Measurements from ENCODE around the gene GOLGA1. TPM values are rescaled to one million over a fixed set of nuclear protein-coding genes. Genes with fewer than 3 reads are reported as not detected.

The GOLGA1 gene
- total RNA-seq, 1 donor from 2014 or later, result 10.2 TPM

DNA sequence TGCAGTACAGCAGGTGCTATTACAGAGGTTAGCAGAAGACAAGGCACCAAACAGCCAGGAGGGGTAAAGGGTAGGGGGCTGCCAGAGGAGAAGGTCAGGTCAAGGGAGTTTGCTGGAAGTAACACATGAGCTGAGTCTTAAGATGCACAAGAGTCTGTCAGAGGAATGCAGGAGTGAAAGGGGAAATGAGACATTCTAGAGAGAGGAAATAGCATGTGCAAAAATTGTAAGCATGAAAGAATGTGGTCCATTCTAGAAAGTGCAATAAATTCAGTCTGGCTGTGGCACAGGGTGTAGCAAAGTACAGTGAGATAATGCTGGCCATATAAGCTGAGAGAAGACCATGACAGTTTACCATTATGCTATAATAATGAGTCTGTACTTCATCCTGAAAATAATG lies 6.6 kb downstream of the GOLGA1 start:
- Mint-ChIP-seq H3K27me3 (ENCODE audit: low read depth, unreplicated experiment) (no peaks in the 10 kb centered on the region), H3K4me3 (ENCODE audit: unreplicated experiment) (no peak overlapping the region), H3K36me3 (ENCODE audit: low read depth, unreplicated experiment) (no peaks in the 10 kb centered on the region), H3K27ac (ENCODE audit: unreplicated experiment) (peak overlapping the region; percentile 1), H3K4me1 (ENCODE audit: low read depth, unreplicated experiment) (peaks cover 7% of the 10 kb centered on the region), H3K9me3 (ENCODE audit: unreplicated experiment) (no peaks in the 10 kb centered on the region)
- Histone ChIP-seq H3K9ac (ENCODE audit: low read length) (no peak overlapping the region), H3K4me2 (ENCODE audit: low read length) (peak overlapping the region; percentile 44), H3K79me2 (ENCODE audit: insufficient read depth, low read length) (no peaks in the 10 kb centered on the region), H2AFZ (ENCODE audit: low read depth, low read length) (no peak overlapping the region), H3K36me3 (ENCODE audit: insufficient read depth, low read length) (peaks cover 20% of the 10 kb centered on the region), H3K27me3 (ENCODE audit: insufficient read depth, low read length) (no peaks in the 10 kb centered on the region), H4K20me1 (ENCODE audit: insufficient read depth, low read length) (no peaks in the 10 kb centered on the region), H3K4me1 (ENCODE audit: insufficient read depth, low read length) (no peaks in the 10 kb centered on the region), H3K9me3 (ENCODE audit: insufficient read depth, low read depth, low read length) (no peaks in the 10 kb centered on the region), H3K4me3 (ENCODE audit: insufficient read depth, low read depth, low read length) (no peak overlapping the region), H3K27ac (ENCODE audit: low read depth, low read length) (no peak overlapping the region)
- DNase-seq (ENCODE audit: low read depth) (peak; percentile 13), FAIRE-seq (peak; percentile 80)
- no peak for TF ChIP-seq EZH2 (IDR thresholded peaks at IDR 0.05; ENCODE audit: insufficient read depth, low read length)
- TF ChIP-seq, protein P1, sequence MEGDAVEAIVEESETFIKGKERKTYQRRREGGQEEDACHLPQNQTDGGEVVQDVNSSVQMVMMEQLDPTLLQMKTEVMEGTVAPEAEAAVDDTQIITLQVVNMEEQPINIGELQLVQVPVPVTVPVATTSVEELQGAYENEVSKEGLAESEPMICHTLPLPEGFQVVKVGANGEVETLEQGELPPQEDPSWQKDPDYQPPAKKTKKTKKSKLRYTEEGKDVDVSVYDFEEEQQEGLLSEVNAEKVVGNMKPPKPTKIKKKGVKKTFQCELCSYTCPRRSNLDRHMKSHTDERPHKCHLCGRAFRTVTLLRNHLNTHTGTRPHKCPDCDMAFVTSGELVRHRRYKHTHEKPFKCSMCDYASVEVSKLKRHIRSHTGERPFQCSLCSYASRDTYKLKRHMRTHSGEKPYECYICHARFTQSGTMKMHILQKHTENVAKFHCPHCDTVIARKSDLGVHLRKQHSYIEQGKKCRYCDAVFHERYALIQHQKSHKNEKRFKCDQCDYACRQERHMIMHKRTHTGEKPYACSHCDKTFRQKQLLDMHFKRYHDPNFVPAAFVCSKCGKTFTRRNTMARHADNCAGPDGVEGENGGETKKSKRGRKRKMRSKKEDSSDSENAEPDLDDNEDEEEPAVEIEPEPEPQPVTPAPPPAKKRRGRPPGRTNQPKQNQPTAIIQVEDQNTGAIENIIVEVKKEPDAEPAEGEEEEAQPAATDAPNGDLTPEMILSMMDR (IDR thresholded peaks at IDR 0.05; ENCODE audit: insufficient read depth, low read depth, low read length), result no peak

DNA sequence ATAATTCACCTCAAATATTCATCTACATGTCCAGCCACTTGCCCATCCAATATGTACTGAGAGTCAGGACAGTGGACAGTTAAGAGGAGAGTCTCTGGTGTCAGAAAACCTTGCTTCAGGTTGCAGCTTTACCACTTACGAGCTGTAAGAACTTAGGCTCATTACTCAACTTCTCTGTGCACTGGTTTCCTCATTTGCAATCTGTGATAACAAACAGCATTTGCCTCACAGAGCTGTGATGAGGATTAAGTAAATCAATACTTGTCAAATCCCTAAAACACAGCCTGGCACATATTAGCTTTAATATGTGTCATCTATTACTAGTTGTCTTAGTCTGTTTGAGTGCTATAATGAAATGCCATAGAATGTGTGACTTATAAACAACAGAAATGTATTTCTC lies 8.6 kb downstream of the GOLGA1 start:
- H3K4me1 Mint-ChIP-seq (ENCODE audit: low read depth, unreplicated experiment), result peaks cover 7% of the 10 kb centered on the region
- H4K20me1 ChIP-seq (ENCODE audit: insufficient read depth, low read length), result no peaks in the 10 kb centered on the region

DNA sequence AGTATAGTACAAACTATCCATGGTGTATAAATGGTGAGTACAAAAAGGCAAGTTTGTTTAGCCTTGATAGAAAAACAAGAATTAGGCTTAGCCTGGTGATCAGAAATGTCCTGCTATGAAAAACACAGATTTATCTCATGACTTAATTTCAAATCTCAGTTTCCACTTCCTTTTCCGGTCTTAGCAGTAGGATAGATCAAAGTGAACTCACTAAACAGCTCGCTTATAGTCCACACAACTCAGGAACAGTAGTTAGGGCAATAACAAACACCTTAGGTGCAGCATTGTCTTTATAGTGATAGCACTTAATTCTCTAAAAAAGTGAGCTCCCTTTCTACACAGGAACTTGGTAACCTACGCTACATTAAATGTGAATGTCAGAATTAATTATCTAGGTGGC lies 11.4 kb downstream of the GOLGA1 start:
- H3K27me3 Mint-ChIP-seq (ENCODE audit: low read depth, unreplicated experiment), result no peaks in the 10 kb centered on the region
- no peak overlapping the region for H3K9ac ChIP-seq (ENCODE audit: low read length)
- H3K9me3 Mint-ChIP-seq (ENCODE audit: unreplicated experiment), result no peaks in the 10 kb centered on the region
- H3K27ac Mint-ChIP-seq (ENCODE audit: unreplicated experiment), result no peak overlapping the region
- no peak overlapping the region for H2AFZ ChIP-seq (ENCODE audit: low read depth, low read length)
- TF ChIP-seq, protein P1 (IDR thresholded peaks at IDR 0.05; ENCODE audit: insufficient read depth, low read depth, low read length), result no peak
- no peak for TF ChIP-seq EZH2 (IDR thresholded peaks at IDR 0.05; ENCODE audit: insufficient read depth, low read length)
- no peak overlapping the region for H3K4me3 ChIP-seq (ENCODE audit: insufficient read depth, low read depth, low read length)
- H3K4me3 Mint-ChIP-seq (ENCODE audit: unreplicated experiment), result no peak overlapping the region
- no peak overlapping the region for H3K4me2 ChIP-seq (ENCODE audit: low read length)
- no peaks in the 10 kb centered on the region for H3K27me3 ChIP-seq (ENCODE audit: insufficient read depth, low read length)
- FAIRE-seq (no peak), DNase-seq (ENCODE audit: low read depth) (no peak)
- H3K36me3 Mint-ChIP-seq (ENCODE audit: low read depth, unreplicated experiment), result peaks cover 10% of the 10 kb centered on the region
- H4K20me1 ChIP-seq (ENCODE audit: insufficient read depth, low read length), result no peaks in the 10 kb centered on the region
- H3K79me2 ChIP-seq (ENCODE audit: insufficient read depth, low read length), result no peaks in the 10 kb centered on the region
- peaks cover 37% of the 10 kb centered on the region for H3K36me3 ChIP-seq (ENCODE audit: insufficient read depth, low read length)
- H3K27ac ChIP-seq (ENCODE audit: low read depth, low read length), result no peak overlapping the region
- H3K9me3 ChIP-seq (ENCODE audit: insufficient read depth, low read depth, low read length), result no peaks in the 10 kb centered on the region
- no peaks in the 10 kb centered on the region for H3K4me1 ChIP-seq (ENCODE audit: insufficient read depth, low read length)
- peaks cover 5% of the 10 kb centered on the region for H3K4me1 Mint-ChIP-seq (ENCODE audit: low read depth, unreplicated experiment)

More for the DNA sequence above, 8.6 kb downstream of the GOLGA1 start:
- Mint-ChIP-seq H3K27ac (ENCODE audit: unreplicated experiment) (no peak overlapping the region), H3K27me3 (ENCODE audit: low read depth, unreplicated experiment) (no peaks in the 10 kb centered on the region), H3K9me3 (ENCODE audit: unreplicated experiment) (no peaks in the 10 kb centered on the region), H3K36me3 (ENCODE audit: low read depth, unreplicated experiment) (peaks cover 3% of the 10 kb centered on the region), H3K4me3 (ENCODE audit: unreplicated experiment) (no peak overlapping the region)
- no peak overlapping the region for H3K27ac ChIP-seq (ENCODE audit: low read depth, low read length)
- no peaks in the 10 kb centered on the region for H3K9me3 ChIP-seq (ENCODE audit: insufficient read depth, low read depth, low read length)
- no peaks in the 10 kb centered on the region for H3K79me2 ChIP-seq (ENCODE audit: insufficient read depth, low read length)
- H3K4me1 ChIP-seq (ENCODE audit: insufficient read depth, low read length), result no peaks in the 10 kb centered on the region
- no peak for FAIRE-seq
- H3K27me3 ChIP-seq (ENCODE audit: insufficient read depth, low read length), result no peaks in the 10 kb centered on the region
- no peak overlapping the region for H3K4me3 ChIP-seq (ENCODE audit: insufficient read depth, low read depth, low read length)
- peaks cover 27% of the 10 kb centered on the region for H3K36me3 ChIP-seq (ENCODE audit: insufficient read depth, low read length)
- no peak overlapping the region for H3K4me2 ChIP-seq (ENCODE audit: low read length)
- no peak for DNase-seq (ENCODE audit: low read depth)
- no peak overlapping the region for H2AFZ ChIP-seq (ENCODE audit: low read depth, low read length)
- no peak overlapping the region for H3K9ac ChIP-seq (ENCODE audit: low read length)
- TF ChIP-seq, protein P1 (IDR thresholded peaks at IDR 0.05; ENCODE audit: insufficient read depth, low read depth, low read length), result no peak
- TF ChIP-seq EZH2 (IDR thresholded peaks at IDR 0.05; ENCODE audit: insufficient read depth, low read length), result no peak
